ENCODE measurements around the gene ARHGEF12.

GRCh38 chr11:120365512-120365911 lies 29.3 kb downstream of the ARHGEF12 start:
- TF ChIP-seq CTCF (optimal IDR thresholded peaks at IDR 0.05 in 1 of 3, IDR thresholded peaks at IDR 0.05 in 1 of 3, conservative IDR thresholded peaks at IDR 0.05 in 1 of 3; ENCODE audit: extremely low read depth in 1 of 3, insufficient read depth in 2 of 3, low read length in 3 of 3) (no peak), EZH2 (IDR thresholded peaks at IDR 0.05; ENCODE audit: low read length) (no peak)
